Left ventricle myocardium superior (tissue), 1 donor: ENCODE measurements around the gene PBX3. TPM values are rescaled to one million over a fixed set of nuclear protein-coding genes. Genes with fewer than 3 reads are reported as not detected.
"Not testable (repeated sequence)": the region's sequence is repeated elsewhere in the genome, so short reads cannot be mapped to it uniquely, and the experiment has no call there.

Source experiments
- ATAC-seq: fragments of 200-7000 bp; cut with Tn5 transposase; one replicate; pipeline ENCODE4 v1.9.1; 2020; ENCODE audit warnings: mild to moderate bottlenecking, moderate library complexity
- DNase-seq: peaks from one replicate; pipeline ENCODE4 v3.0.0-alpha.2; 2020
- intact Hi-C: fragments of 100-400 bp; cut with micrococcal nuclease; formaldehyde crosslinking; loops from one replicate; pipeline ENCODE4 v1.11.0; 2022
- total RNA-seq: library from RNA; stranded (reverse); fragmentation: NEBNext Ultra II Directional; extraction: Animal tissue kit (Norgen Biotek cat#: 25700); gene quantifications from one replicate; pipeline ENCODE4 v1.2.1, GENCODE V29; 2021
- donor health status: DM: no; HTN: yes; CAD: no; lungs with severe emphysema.

Gene PBX3
- total RNA-seq, 1 donor from 2014 or later = 50.4 TPM

- DNase-seq = no peak
- no peak for ATAC-seq
- intact Hi-C loops = no loop called here
These were observed 65.2 kb downstream of the PBX3 start for GRCh38 chr9:125812403-125812802.

- intact Hi-C loops = no loop called here
- ATAC-seq = no peak
- DNase-seq = no peak
These were observed 68.4 kb downstream of the PBX3 start for GRCh38 chr9:125815568-125815967.

GRCh38 chr9:125816321-125816720 is 69.1 kb downstream of the PBX3 start:
- no peak for DNase-seq
- ATAC-seq = no peak
- intact Hi-C loops = no loop called here

- DNase-seq (no peak), ATAC-seq (peak; percentile 73)
- intact Hi-C loops = no loop called here
These were observed 73.1 kb downstream of the PBX3 start for GRCh38 chr9:125820100-125820804.

- intact Hi-C loops = no loop called here
- DNase-seq (no peak), ATAC-seq (peak; percentile 51)
These were observed 73.9 kb downstream of the PBX3 start for GRCh38 chr9:125821078-125821477.

- ATAC-seq = no peak
- intact Hi-C loops = no loop called here
- DNase-seq = no peak
These were observed 75.0 kb downstream of the PBX3 start for GRCh38 chr9:125822160-125822559.

- DNase-seq (no peak), ATAC-seq (no peak)
- intact Hi-C loops = no loop called here
These were observed 75.7 kb downstream of the PBX3 start for GRCh38 chr9:125822902-125823301.

- DNase-seq, intact Hi-C loops, ATAC-seq: not testable (repeated sequence)
These were observed 76.8 kb downstream of the PBX3 start for GRCh38 chr9:125823874-125824406.

- ATAC-seq (no peak), DNase-seq (no peak)
- intact Hi-C loops = no loop called here
These were observed 78.6 kb downstream of the PBX3 start for GRCh38 chr9:125825762-125826161.

GRCh38 chr9:125826850-125827249 is 79.7 kb downstream of the PBX3 start:
- DNase-seq (no peak), ATAC-seq (no peak)
- intact Hi-C loops = no loop called here

- intact Hi-C loops = no loop called here
- DNase-seq = no peak
- ATAC-seq = peak; percentile 64
These were observed 82.6 kb downstream of the PBX3 start for GRCh38 chr9:125829743-125830142.

- intact Hi-C loops = no loop called here
- ATAC-seq (no peak), DNase-seq (no peak)
These were observed 83.9 kb downstream of the PBX3 start for GRCh38 chr9:125831054-125831453.

- intact Hi-C loops = no loop called here
- no peak for ATAC-seq
- no peak for DNase-seq
These were observed 84.4 kb downstream of the PBX3 start for GRCh38 chr9:125831616-125832015.

- no peak for ATAC-seq
- DNase-seq = no peak
- intact Hi-C loops = no loop called here
These were observed 88.5 kb downstream of the PBX3 start for GRCh38 chr9:125835655-125836054.

GRCh38 chr9:125839317-125839716 is 92.1 kb downstream of the PBX3 start:
- intact Hi-C loops = no loop called here
- ATAC-seq = no peak

GRCh38 chr9:125841444-125841843 is 94.3 kb downstream of the PBX3 start:
- ATAC-seq = peak; percentile 60
- intact Hi-C loops = no loop called here
- DNase-seq = no peak

More at GRCh38 chr9:125839317-125839716, 92.1 kb downstream of the PBX3 start:
- no peak for DNase-seq

- ATAC-seq = no peak
- DNase-seq = no peak
- intact Hi-C loops = no loop called here
These were observed 95.1 kb downstream of the PBX3 start for GRCh38 chr9:125842242-125842641.

- ATAC-seq = peak; percentile 65
These were observed 96.5 kb downstream of the PBX3 start for GRCh38 chr9:125843646-125844045.

GRCh38 chr9:125844611-125845010 is 97.4 kb downstream of the PBX3 start:
- DNase-seq (no peak), ATAC-seq (no peak)
- intact Hi-C loops = no loop called here

More at GRCh38 chr9:125843646-125844045, 96.5 kb downstream of the PBX3 start:
- intact Hi-C loops = no loop called here
- DNase-seq = no peak

GRCh38 chr9:125845271-125845808 is 98.2 kb downstream of the PBX3 start:
- no peak for DNase-seq
- intact Hi-C loops = no loop called here
- ATAC-seq = no peak

GRCh38 chr9:125847735-125848134 is 100.6 kb downstream of the PBX3 start:
- DNase-seq = no peak
- ATAC-seq = no peak

More at GRCh38 chr9:125847735-125848134, 100.6 kb downstream of the PBX3 start:
- intact Hi-C loops = no loop called here
